ENCODE measurements around the gene PLPP4. TPM values are rescaled to one million over a fixed set of nuclear protein-coding genes. Genes with fewer than 3 reads are reported as not detected.

The PLPP4 gene
- polyA plus RNA-seq, 1 donor from 2014 or later: 4.4 TPM

- no peak overlapping the region for H3K4me3 ChIP-seq (ENCODE audit: low read length)
- H3K36me3 ChIP-seq (ENCODE audit: insufficient read depth, low read length): no peaks in the 10 kb centered on the region
- no peaks in the 10 kb centered on the region for H3F3A ChIP-seq (ENCODE audit: insufficient read depth, low read length, poor library complexity, severe bottlenecking)
- no peaks in the 10 kb centered on the region for H3K9me2 ChIP-seq (ENCODE audit: insufficient read depth, low read length)
- no peak overlapping the region for H3K4me2 ChIP-seq (ENCODE audit: low read length)
- H3K27me3 ChIP-seq (ENCODE audit: insufficient read depth, low read depth, low read length): peaks cover 25% of the 10 kb centered on the region
- no peak for TF ChIP-seq SMC3 (conservative IDR thresholded peaks at IDR 0.05; ENCODE audit: poor library complexity)
- no peak for TF ChIP-seq TAF1 (IDR thresholded peaks at IDR 0.05; ENCODE audit: low read depth)
- TF ChIP-seq, protein P1, sequence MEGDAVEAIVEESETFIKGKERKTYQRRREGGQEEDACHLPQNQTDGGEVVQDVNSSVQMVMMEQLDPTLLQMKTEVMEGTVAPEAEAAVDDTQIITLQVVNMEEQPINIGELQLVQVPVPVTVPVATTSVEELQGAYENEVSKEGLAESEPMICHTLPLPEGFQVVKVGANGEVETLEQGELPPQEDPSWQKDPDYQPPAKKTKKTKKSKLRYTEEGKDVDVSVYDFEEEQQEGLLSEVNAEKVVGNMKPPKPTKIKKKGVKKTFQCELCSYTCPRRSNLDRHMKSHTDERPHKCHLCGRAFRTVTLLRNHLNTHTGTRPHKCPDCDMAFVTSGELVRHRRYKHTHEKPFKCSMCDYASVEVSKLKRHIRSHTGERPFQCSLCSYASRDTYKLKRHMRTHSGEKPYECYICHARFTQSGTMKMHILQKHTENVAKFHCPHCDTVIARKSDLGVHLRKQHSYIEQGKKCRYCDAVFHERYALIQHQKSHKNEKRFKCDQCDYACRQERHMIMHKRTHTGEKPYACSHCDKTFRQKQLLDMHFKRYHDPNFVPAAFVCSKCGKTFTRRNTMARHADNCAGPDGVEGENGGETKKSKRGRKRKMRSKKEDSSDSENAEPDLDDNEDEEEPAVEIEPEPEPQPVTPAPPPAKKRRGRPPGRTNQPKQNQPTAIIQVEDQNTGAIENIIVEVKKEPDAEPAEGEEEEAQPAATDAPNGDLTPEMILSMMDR (IDR thresholded peaks at IDR 0.05; ENCODE audit: poor library complexity, severe bottlenecking): no peak
- TF ChIP-seq MXI1 (conservative IDR thresholded peaks at IDR 0.05; ENCODE audit: poor library complexity, severe bottlenecking): no peak
- no peak for TF ChIP-seq RAD21 (conservative IDR thresholded peaks at IDR 0.05)
- TF ChIP-seq POLR2AphosphoS5 (IDR thresholded peaks at IDR 0.05): no peak
- TF ChIP-seq EZH2 (IDR thresholded peaks at IDR 0.05; ENCODE audit: borderline replicate concordance, insufficient read depth, low read length, poor library complexity, severe bottlenecking): no peak
- TF ChIP-seq REST (IDR thresholded peaks at IDR 0.05; ENCODE audit: borderline replicate concordance): no peak
- no peak for TF ChIP-seq EP300 (conservative IDR thresholded peaks at IDR 0.05; ENCODE audit: poor library complexity, severe bottlenecking)
- no peaks in the 10 kb centered on the region for H3K79me2 ChIP-seq (replicated peaks; ENCODE audit: insufficient read depth, low read length)
- H4K20me1 ChIP-seq (ENCODE audit: insufficient read depth): no peaks in the 10 kb centered on the region
- H3K9me3 ChIP-seq (ENCODE audit: low read length): no peaks in the 10 kb centered on the region
- H3K9ac ChIP-seq (ENCODE audit: low read length): no peak overlapping the region
- no peak overlapping the region for H3K27ac ChIP-seq (ENCODE audit: low read length)
- no peak overlapping the region for H2AFZ ChIP-seq (ENCODE audit: low read depth, low read length)
Measured at GRCh38 chr10:120455004-120455403, 2.0 kb upstream of the PLPP4 start.

DNA sequence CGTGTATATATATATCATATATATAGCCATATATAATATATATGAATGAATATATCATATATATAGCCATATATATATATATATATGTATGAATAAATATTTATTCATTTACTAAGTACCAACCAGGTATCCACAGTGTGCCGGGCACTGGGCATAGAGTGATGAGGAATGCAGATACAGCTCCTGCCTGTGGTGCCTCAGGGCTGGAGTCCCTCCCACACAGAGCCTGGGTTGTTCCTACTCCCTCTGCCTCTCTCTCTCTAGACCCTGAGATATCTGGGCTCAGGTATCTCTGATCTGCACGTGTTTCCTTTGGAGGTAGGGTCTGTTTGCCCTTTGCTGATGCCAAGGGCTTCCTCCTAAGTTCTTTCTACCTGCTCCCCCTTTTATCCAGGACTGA is 1.4 kb upstream of the PLPP4 start:
- H3K9me2 ChIP-seq (ENCODE audit: insufficient read depth, low read length): no peaks in the 10 kb centered on the region
- H3K9ac ChIP-seq (ENCODE audit: low read length): no peak overlapping the region
- no peaks in the 10 kb centered on the region for H3K9me3 ChIP-seq (ENCODE audit: low read length)
- no peaks in the 10 kb centered on the region for H3K36me3 ChIP-seq (ENCODE audit: insufficient read depth, low read length)
- peaks cover 25% of the 10 kb centered on the region for H3K27me3 ChIP-seq (ENCODE audit: insufficient read depth, low read depth, low read length)
- no peaks in the 10 kb centered on the region for H3K79me2 ChIP-seq (replicated peaks; ENCODE audit: insufficient read depth, low read length)
- no peaks in the 10 kb centered on the region for H3F3A ChIP-seq (ENCODE audit: insufficient read depth, low read length, poor library complexity, severe bottlenecking)
- TF ChIP-seq POLR2AphosphoS5 (IDR thresholded peaks at IDR 0.05) (no peak), SMC3 (conservative IDR thresholded peaks at IDR 0.05; ENCODE audit: poor library complexity) (no peak), EP300 (conservative IDR thresholded peaks at IDR 0.05; ENCODE audit: poor library complexity, severe bottlenecking) (no peak), REST (IDR thresholded peaks at IDR 0.05; ENCODE audit: borderline replicate concordance) (no peak), TAF1 (IDR thresholded peaks at IDR 0.05; ENCODE audit: low read depth) (no peak), MXI1 (conservative IDR thresholded peaks at IDR 0.05; ENCODE audit: poor library complexity, severe bottlenecking) (no peak), RAD21 (conservative IDR thresholded peaks at IDR 0.05) (no peak), EZH2 (IDR thresholded peaks at IDR 0.05; ENCODE audit: borderline replicate concordance, insufficient read depth, low read length, poor library complexity, severe bottlenecking) (no peak)
- TF ChIP-seq, protein P1 (IDR thresholded peaks at IDR 0.05; ENCODE audit: poor library complexity, severe bottlenecking): no peak
- H2AFZ ChIP-seq (ENCODE audit: low read depth, low read length): no peak overlapping the region
- H3K4me3 ChIP-seq (ENCODE audit: low read length): no peak overlapping the region
- H4K20me1 ChIP-seq (ENCODE audit: insufficient read depth): no peaks in the 10 kb centered on the region
- no peak overlapping the region for H3K4me2 ChIP-seq (ENCODE audit: low read length)
- no peak overlapping the region for H3K27ac ChIP-seq (ENCODE audit: low read length)

All from neural cell (in vitro differentiated cells).